Immature natural killer cell (primary cell): ENCODE results near the gene VEZT. TPM values are rescaled to one million over a fixed set of nuclear protein-coding genes. Genes with fewer than 3 reads are reported as not detected.
"Not testable (repeated sequence)": the region's sequence is repeated elsewhere in the genome, so short reads cannot be mapped to it uniquely, and the experiment has no call there.

Experiments used
- DNase-seq, 3 donors: peaks; one replicate each; pipeline ENCODE4 v3.0.0; 2022; ENCODE audit warnings: mixed read lengths in 1 of 3
- H3K27ac Mint-ChIP-seq, 6 donors: one replicate each; pipeline ENCODE4 v1.8.0; 2020; ENCODE audit warnings: mixed read lengths in 6 of 6, mild to moderate bottlenecking in 5 of 6, inconsistent platforms in 4 of 6, moderate library complexity in 3 of 6
- H3K27me3 Mint-ChIP-seq, 3 donors: one replicate each; pipeline ENCODE4 v1.8.0; 2020 to 2021; ENCODE audit warnings: low read depth in 3 of 3, mild to moderate bottlenecking in 3 of 3, mixed read lengths in 3 of 3, moderate library complexity in 3 of 3, inconsistent platforms in 1 of 3
- H3K36me3 Mint-ChIP-seq, 3 donors: one replicate each; pipeline ENCODE4 v1.8.0; 2020; ENCODE audit warnings: mixed read lengths in 3 of 3, inconsistent platforms in 2 of 3, mild to moderate bottlenecking in 2 of 3
- H3K4me1 Mint-ChIP-seq, 2 donors: one replicate each; pipeline ENCODE4 v1.8.0; 2020; ENCODE audit warnings: inconsistent platforms in 2 of 2, mild to moderate bottlenecking in 2 of 2, mixed read lengths in 2 of 2, moderate library complexity in 1 of 2
- H3K4me3 Mint-ChIP-seq, 5 donors: one replicate each; pipeline ENCODE4 v1.8.0; 2020; ENCODE audit warnings: mild to moderate bottlenecking in 5 of 5, mixed read lengths in 5 of 5, inconsistent platforms in 3 of 5, moderate library complexity in 3 of 5
- H3K9me3 Mint-ChIP-seq, 6 donors: one replicate each; pipeline ENCODE4 v1.8.0; 2020; ENCODE audit warnings: mild to moderate bottlenecking in 6 of 6, mixed read lengths in 6 of 6, inconsistent platforms in 4 of 6, moderate library complexity in 3 of 6
- polyA plus RNA-seq, 3 donors: library from polyadenylated mRNA; unstranded; fragments of 300-500 nt; fragmentation: Illumina TruSeq; gene quantifications; one replicate each; pipeline ENCODE4 v1.2.3, GENCODE V29; 2021

Gene VEZT
- polyA plus RNA-seq, 3 donors from 2014 or later = 19.8 to 27.7 (median 20.4) TPM

DNA sequence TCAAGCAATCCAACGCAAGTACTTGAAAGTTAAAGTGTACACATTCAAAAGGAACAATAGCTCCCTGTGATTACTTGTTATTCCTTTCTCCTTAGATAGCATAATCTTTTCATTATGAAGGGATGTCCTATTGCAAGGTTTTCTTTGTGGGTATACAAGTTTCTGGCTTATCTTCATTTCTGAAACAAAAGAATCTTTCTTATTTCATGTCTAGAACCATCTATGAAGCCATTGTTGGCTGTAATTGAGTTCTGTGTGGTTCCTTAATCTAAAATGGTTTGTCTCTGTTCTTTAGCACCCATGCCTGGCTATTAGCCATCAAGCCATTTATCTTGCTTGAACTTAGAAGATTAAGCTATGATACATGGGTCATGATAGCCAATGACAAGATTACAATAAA lies 95.0 kb downstream of the VEZT start:
- Mint-ChIP-seq H3K4me3 (no peak overlapping the region), H3K4me1 (no peaks in the 10 kb centered on the region), H3K27ac (no peak overlapping the region), H3K27me3 (peaks cover 0 to 4% (median 0%) of the 10 kb centered on the region in 3 donors), H3K9me3 (no peaks in the 10 kb centered on the region), H3K36me3 (peaks cover 5 to 21% (median 13%) of the 10 kb centered on the region in 3 donors)
- DNase-seq = no peak

DNA sequence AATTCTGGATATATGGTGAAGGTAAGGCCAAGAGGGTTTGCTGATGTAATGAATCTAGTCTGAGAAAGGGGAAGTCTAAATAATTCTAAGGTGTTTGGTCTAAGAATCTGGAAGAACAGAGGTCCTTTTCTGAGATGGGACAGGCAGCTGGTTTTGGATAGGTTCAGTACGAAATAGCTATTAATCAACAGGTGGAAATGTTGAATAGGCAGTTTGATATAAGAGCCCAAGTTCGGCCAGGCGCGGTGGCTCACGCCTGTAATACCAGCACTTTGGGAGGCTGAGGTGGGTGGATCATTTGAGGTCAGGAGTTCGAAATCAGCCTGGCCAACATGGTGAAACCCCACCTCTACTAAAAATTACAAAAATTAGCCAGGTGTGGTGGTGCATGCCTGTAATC lies 97.1 kb downstream of the VEZT start:
- not testable (repeated sequence) for H3K4me3 Mint-ChIP-seq, H3K36me3 Mint-ChIP-seq, H3K4me1 Mint-ChIP-seq, H3K9me3 Mint-ChIP-seq, DNase-seq, H3K27me3 Mint-ChIP-seq, H3K27ac Mint-ChIP-seq

DNA sequence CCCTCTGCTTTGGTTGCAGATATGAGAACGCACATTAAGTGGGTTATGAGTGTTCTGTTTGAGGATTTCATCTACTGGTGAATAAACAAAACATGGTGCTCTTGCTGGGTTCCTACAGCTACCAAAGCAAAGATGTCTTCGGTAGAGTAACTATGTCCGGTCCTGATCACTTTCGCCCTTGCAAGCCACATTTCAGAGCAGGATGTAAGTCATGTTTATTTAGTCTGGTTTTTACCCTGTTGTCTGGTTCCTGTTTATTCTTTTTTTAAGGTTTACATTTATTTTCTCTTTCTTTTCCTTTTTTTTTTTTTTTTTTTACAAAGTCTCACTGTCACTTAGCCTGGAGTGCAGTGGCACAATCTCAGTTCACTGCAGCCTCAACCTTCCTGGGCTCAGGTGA lies 99.2 kb downstream of the VEZT start:
- H3K4me3 Mint-ChIP-seq = no peak overlapping the region
- DNase-seq = no peak
- no peaks in the 10 kb centered on the region for H3K36me3 Mint-ChIP-seq
- H3K4me1 Mint-ChIP-seq = no peaks in the 10 kb centered on the region
- H3K9me3 Mint-ChIP-seq = no peaks in the 10 kb centered on the region
- peaks cover 0 to 6% (median 3%) of the 10 kb centered on the region in 3 donors for H3K27me3 Mint-ChIP-seq
- H3K27ac Mint-ChIP-seq = no peak overlapping the region

DNA sequence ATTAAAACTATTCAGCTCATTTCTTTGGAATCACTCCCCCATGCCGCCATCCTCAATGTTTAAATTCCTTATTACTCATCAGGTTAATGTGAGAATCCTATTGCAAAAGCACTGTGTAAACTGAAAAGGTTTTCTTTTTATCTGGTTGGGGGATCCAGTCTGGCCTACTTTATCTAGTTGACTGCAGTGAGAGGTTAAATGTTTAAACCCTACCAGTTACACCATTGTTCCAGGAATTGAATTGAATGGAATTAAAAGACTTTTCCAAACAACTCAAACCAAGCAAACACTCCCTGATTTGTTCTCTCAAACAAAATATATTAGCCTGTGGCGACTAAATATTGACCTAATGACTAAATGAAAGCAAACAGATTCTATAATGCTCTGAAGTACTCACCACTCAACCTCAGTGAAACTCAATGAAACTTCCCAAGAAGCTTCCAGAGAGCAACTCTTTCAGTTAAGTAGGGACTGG lies 100.5 kb downstream of the VEZT start:
- Mint-ChIP-seq H3K4me3 (no peak overlapping the region), H3K27ac (no peak overlapping the region), H3K9me3 (no peaks in the 10 kb centered on the region), H3K27me3 (peaks cover 0 to 5% (median 3%) of the 10 kb centered on the region in 3 donors), H3K36me3 (no peaks in the 10 kb centered on the region), H3K4me1 (no peaks in the 10 kb centered on the region)
- no peak for DNase-seq

DNA sequence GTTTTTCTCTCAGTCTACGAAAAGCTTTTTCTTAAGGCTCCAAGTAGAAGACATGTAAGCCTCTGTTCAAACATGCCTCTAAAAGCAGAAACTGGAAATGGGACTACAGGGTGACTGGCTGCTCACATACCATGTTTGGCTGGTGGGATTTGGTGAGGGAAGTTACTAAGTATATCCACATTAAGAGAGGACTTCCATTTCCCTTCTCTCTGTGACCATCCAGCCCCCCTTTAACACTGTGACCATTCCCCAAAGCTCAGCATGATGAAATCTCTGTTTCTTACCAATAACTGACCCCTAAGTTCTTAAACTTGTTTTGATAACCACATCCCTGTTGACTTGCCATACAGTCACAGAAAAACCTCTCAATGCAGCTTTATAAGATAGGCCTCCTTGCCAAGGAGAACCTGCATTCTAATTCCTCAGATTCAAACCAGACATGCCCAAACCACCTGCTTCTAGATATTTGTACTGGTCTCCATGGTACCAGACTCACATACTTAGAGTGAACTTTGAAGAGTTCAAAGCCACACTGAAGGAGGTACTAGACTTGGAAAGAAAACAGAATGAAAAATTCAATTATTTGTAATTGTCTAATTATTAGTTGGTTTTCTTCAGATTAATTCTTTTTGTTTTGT lies 102.2 kb downstream of the VEZT start:
- no peak for DNase-seq
- no peak overlapping the region for H3K27ac Mint-ChIP-seq
- no peak overlapping the region for H3K4me3 Mint-ChIP-seq
- no peaks in the 10 kb centered on the region for H3K4me1 Mint-ChIP-seq
- H3K9me3 Mint-ChIP-seq = no peaks in the 10 kb centered on the region
- H3K36me3 Mint-ChIP-seq = no peaks in the 10 kb centered on the region
- peaks cover 0 to 3% (median 2%) of the 10 kb centered on the region in 3 donors for H3K27me3 Mint-ChIP-seq

DNA sequence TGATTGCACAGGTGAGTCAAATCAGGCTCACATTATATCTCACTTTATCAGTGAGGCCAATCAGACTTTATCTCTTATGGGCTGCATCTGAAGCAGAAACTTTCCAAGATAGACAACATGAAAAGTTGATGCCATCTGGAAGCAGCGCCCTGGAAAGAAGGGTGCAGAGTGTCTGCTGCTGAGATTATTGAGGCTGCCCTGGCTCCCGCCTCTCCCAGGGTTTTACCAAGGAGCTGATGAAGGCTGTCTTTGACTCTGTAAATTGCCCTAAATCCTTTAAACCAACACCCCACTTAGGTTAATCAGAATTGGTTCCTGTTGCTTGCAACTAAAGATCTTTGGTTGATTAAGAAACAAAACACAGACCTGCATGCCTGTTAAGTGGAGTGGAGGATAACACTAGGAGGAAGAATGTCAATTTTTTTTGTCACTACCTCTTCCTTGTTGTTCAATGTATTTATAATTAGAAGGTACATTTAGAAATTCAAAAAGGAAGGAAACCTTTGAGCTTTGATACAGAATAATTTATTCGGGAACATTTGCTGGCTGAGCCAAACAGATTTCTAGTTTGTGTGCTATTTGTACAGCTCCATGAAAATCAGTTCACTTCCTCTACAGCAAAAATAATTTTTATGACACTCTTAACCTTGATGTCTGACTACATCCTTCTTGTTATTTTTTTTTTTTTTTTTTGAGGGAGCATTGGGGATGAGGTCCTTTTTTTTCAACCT lies 104.1 kb downstream of the VEZT start:
- Mint-ChIP-seq H3K27me3 (peaks cover 0 to 5% (median 2%) of the 10 kb centered on the region in 3 donors), H3K36me3 (no peaks in the 10 kb centered on the region), H3K4me1 (no peaks in the 10 kb centered on the region), H3K27ac (no peak overlapping the region), H3K9me3 (no peaks in the 10 kb centered on the region), H3K4me3 (no peak overlapping the region)
- DNase-seq = no peak

DNA sequence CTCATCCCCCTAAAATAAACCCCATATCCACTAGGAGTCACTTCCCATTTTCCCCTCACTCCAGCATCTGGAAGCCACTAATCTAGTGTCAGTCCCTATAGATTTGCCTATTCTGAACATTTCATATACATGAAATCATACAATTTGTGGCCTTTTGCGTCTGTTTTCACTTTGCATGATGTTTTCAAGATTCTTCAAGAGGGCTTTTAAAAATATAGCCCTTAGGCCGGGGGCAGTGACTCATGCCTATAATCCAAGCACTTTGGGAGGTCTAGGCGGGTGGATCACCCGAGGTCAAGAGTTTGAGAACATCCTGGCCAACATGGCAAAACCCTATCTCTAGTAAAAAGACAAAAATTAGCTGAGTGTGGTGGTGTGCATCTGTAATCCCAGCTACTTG lies 104.7 kb downstream of the VEZT start:
- Mint-ChIP-seq H3K4me1 (no peaks in the 10 kb centered on the region), H3K36me3 (no peaks in the 10 kb centered on the region), H3K27me3 (peaks cover 0 to 8% (median 2%) of the 10 kb centered on the region in 3 donors), H3K27ac (no peak overlapping the region), H3K4me3 (no peak overlapping the region), H3K9me3 (no peaks in the 10 kb centered on the region)
- no peak for DNase-seq

DNA sequence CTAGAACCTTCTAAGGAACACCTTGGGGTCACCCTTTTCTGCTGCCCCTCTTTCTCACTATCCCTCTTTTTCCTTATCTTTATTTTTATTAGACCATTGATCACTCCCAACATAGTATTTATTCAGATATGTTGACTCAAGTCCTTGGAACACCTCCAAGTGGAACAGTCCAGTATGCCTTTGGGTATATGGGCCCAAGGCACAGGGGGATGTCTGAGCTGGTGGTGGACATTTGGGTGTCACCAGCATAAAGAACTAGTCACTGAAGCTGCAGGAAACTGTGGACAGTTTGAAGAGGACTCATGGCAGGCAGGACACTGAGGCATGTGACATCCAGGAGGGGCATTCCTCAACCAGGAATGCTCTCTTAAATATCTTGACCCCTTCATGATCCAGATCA lies 105.6 kb downstream of the VEZT start:
- DNase-seq = no peak
- Mint-ChIP-seq H3K27me3 (peaks cover 2 to 10% (median 2%) of the 10 kb centered on the region in 3 donors), H3K4me3 (no peak overlapping the region), H3K36me3 (no peaks in the 10 kb centered on the region), H3K9me3 (no peaks in the 10 kb centered on the region), H3K4me1 (no peaks in the 10 kb centered on the region), H3K27ac (no peak overlapping the region)

DNA sequence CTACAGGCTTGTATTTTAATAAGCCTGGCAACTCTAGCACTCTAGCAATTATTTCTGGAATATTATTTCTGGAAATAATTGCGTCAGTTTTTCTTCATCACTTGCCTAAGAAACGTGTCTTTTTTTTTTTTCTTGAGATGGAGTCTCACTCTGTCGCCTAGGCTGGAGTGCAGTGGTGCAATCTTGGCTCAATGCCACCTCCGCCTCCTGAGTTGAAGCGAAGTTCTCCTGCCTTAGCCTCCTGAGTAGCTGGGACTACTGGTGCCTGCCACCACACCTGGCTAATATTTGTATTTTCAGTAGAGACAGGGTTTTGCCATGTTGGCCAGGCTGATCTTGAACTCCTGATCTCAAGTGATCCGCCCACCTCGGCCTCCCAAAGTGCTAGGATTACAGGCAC lies 106.6 kb downstream of the VEZT start:
- not testable (repeated sequence) for H3K9me3 Mint-ChIP-seq, H3K4me3 Mint-ChIP-seq, H3K4me1 Mint-ChIP-seq, DNase-seq, H3K36me3 Mint-ChIP-seq, H3K27ac Mint-ChIP-seq
- H3K27me3 Mint-ChIP-seq = peaks cover 2 to 10% (median 2%) of the 10 kb centered on the region in 3 donors

DNA sequence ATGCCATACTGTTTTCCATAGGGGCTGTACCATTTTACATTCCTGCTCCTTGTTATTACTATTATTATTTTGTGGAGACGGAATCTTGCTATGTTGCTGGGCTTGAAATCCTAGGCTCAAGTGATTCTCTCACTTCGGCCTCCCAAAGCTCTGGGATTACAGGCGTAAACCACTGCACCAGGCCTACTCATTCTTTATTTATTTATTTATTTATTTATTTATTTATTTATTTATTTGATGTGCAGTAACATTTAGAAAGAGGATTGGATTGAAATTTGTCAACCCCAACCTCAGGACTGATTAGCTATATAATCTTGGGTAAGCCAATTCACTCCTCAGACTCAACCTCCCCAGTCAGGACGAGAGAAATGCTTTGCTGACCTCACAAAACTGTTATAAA lies 107.9 kb downstream of the VEZT start:
- H3K4me1 Mint-ChIP-seq = no peaks in the 10 kb centered on the region
- no peaks in the 10 kb centered on the region for H3K9me3 Mint-ChIP-seq
- H3K27ac Mint-ChIP-seq = no peak overlapping the region
- H3K4me3 Mint-ChIP-seq = no peak overlapping the region
- H3K27me3 Mint-ChIP-seq = peaks cover 2 to 10% (median 2%) of the 10 kb centered on the region in 3 donors
- no peak for DNase-seq
- H3K36me3 Mint-ChIP-seq = no peaks in the 10 kb centered on the region

DNA sequence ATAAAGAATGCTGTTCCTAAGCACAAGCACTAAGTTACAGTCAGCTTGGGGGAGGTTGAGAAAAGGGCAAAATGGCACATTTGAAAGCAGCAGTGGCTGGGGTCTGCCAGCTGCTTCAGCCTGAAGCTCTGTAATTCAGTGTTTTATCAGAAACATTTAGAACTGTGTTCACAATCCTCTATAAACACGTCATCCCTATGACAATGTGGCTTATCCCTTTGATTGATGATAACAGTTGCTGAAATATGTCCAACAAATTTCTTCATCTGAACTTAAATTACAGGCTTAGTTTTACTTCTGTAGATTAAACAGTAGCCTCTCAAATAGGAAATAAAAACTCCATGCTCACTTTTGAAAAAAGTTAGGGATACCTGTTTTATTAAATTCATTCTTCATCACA lies 108.8 kb downstream of the VEZT start:
- Mint-ChIP-seq H3K9me3 (no peaks in the 10 kb centered on the region), H3K4me3 (no peak overlapping the region), H3K36me3 (no peaks in the 10 kb centered on the region), H3K4me1 (no peaks in the 10 kb centered on the region), H3K27me3 (peaks cover 0 to 8% (median 2%) of the 10 kb centered on the region in 3 donors), H3K27ac (no peak overlapping the region)
- no peak for DNase-seq

- H3K36me3 Mint-ChIP-seq = no peaks in the 10 kb centered on the region
- peaks cover 0 to 8% (median 2%) of the 10 kb centered on the region in 3 donors for H3K27me3 Mint-ChIP-seq
- no peak overlapping the region for H3K4me3 Mint-ChIP-seq
- no peak for DNase-seq
- no peaks in the 10 kb centered on the region for H3K4me1 Mint-ChIP-seq
- no peaks in the 10 kb centered on the region for H3K9me3 Mint-ChIP-seq
- no peak overlapping the region for H3K27ac Mint-ChIP-seq
Measured at GRCh38 chr12:95326855-95327254, 109.2 kb downstream of the VEZT start.

- H3K4me1 Mint-ChIP-seq = no peaks in the 10 kb centered on the region
- peaks cover 0 to 8% (median 2%) of the 10 kb centered on the region in 3 donors for H3K27me3 Mint-ChIP-seq
- no peaks in the 10 kb centered on the region for H3K36me3 Mint-ChIP-seq
- H3K9me3 Mint-ChIP-seq = no peaks in the 10 kb centered on the region
- no peak overlapping the region for H3K4me3 Mint-ChIP-seq
- DNase-seq = no peak
- no peak overlapping the region for H3K27ac Mint-ChIP-seq
Measured at GRCh38 chr12:95328708-95329107, 111.1 kb downstream of the VEZT start.

DNA sequence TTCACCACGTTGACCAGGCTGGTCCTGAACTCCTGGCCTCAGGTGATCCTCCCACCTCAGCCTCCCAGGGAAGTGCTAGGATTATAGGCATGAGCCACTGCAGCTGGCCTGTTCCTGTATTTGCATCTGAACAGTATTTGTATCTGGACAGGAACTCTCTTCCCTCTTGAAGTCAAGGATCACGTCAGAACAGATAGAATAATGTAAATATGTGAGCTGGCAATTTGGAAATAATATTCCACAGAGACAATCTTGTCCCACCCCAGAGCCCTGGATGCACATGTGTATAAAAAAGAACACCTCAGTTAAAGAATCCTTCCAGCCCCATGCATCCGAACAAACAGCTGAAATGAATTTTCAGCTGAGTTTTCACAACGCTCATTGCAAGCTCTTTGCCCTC lies 118.3 kb downstream of the VEZT start:
- H3K27ac Mint-ChIP-seq = no peak overlapping the region

More for the DNA sequence above, 118.3 kb downstream of the VEZT start:
- DNase-seq = no peak
- no peaks in the 10 kb centered on the region for H3K9me3 Mint-ChIP-seq
- H3K36me3 Mint-ChIP-seq = no peaks in the 10 kb centered on the region
- peaks cover 0 to 2% (median 2%) of the 10 kb centered on the region in 3 donors for H3K27me3 Mint-ChIP-seq
- no peaks in the 10 kb centered on the region for H3K4me1 Mint-ChIP-seq
- no peak overlapping the region for H3K4me3 Mint-ChIP-seq
